Measurements from ENCODE around the gene CLDN9.

The CLDN9 gene

GRCh38 chr16:3012828-3013420 is at the start of gene CLDN9:
CLDN9 (plus strand) TSS chr16:3012923; CDS start chr16:3013363, 440 bp downstream.
- DNase-seq (ENCODE audit: low read depth, low spot score), result no peak

- DNase-seq (ENCODE audit: low read depth, low spot score), result no peak
These were observed 49.5 kb upstream of the CLDN9 start for GRCh38 chr16:2963074-2963722.

- DNase-seq (ENCODE audit: low read depth, low spot score), result no peak
These were observed 48.8 kb upstream of the CLDN9 start, which contains the start of gene KREMEN2 for GRCh38 chr16:2963723-2964474. KREMEN2 (plus strand) TSS chr16:2964275; CDS start chr16:2964521, 246 bp downstream.

- no peak for DNase-seq (ENCODE audit: low read depth, low spot score)
These were observed 48.0 kb upstream of the CLDN9 start for GRCh38 chr16:2964475-2965336.

GRCh38 chr16:2966043-2966807 is 46.5 kb upstream of the CLDN9 start:
- no peak for DNase-seq (ENCODE audit: low read depth, low spot score)

- DNase-seq (ENCODE audit: low read depth, low spot score), result no peak
These were observed 45.9 kb upstream of the CLDN9 start for GRCh38 chr16:2966808-2967191.

GRCh38 chr16:2967211-2967631 is 45.5 kb upstream of the CLDN9 start:
- no peak for DNase-seq (ENCODE audit: low read depth, low spot score)

GRCh38 chr16:2967721-2968161 is 45.0 kb upstream of the CLDN9 start:
- DNase-seq (ENCODE audit: low read depth, low spot score), result no peak

- no peak for DNase-seq (ENCODE audit: low read depth, low spot score)
These were observed 44.4 kb upstream of the CLDN9 start for GRCh38 chr16:2968368-2968737.

- DNase-seq (ENCODE audit: low read depth, low spot score), result peak; percentile 48
These were observed 43.8 kb upstream of the CLDN9 start, which contains the start of gene PAQR4 for GRCh38 chr16:2968738-2969544. PAQR4 (plus strand) TSS chr16:2969348; CDS start chr16:2969675, 327 bp downstream.

GRCh38 chr16:2969545-2970521 is 42.9 kb upstream of the CLDN9 start:
- DNase-seq (ENCODE audit: low read depth, low spot score), result peak; percentile 41

GRCh38 chr16:2970563-2970962 is 42.2 kb upstream of the CLDN9 start:
- DNase-seq (ENCODE audit: low read depth, low spot score), result no peak

GRCh38 chr16:2971134-2971984 is 41.4 kb upstream of the CLDN9 start:
- DNase-seq (ENCODE audit: low read depth, low spot score), result no peak

GRCh38 chr16:2971985-2972784 is 40.5 kb upstream of the CLDN9 start:
- no peak for DNase-seq (ENCODE audit: low read depth, low spot score)

GRCh38 chr16:2973093-2973492 is 39.6 kb upstream of the CLDN9 start:
- no peak for DNase-seq (ENCODE audit: low read depth, low spot score)

GRCh38 chr16:2973605-2974318 is 39.0 kb upstream of the CLDN9 start:
- DNase-seq (ENCODE audit: low read depth, low spot score), result no peak
